SH-SY5Y (cell line): Measurements from ENCODE around the gene CREBL2.

Source experiments
- GATA2 ChIP-seq: IDR thresholded peaks from 2 replicates; pipeline ENCODE4 v1.6.1; 2011; ENCODE audit warnings: mild to moderate bottlenecking, low read depth, low read length
- GATA3 ChIP-seq: IDR thresholded peaks from 2 replicates; pipeline ENCODE4 v1.6.1; 2011; ENCODE audit warnings: low read depth, mild to moderate bottlenecking, low read length, moderate library complexity

- TF ChIP-seq GATA3, result no peak
- no peak for TF ChIP-seq GATA2
Measured at GRCh38 chr12:12562585-12563261, 49.0 kb upstream of the CREBL2 start, which contains the start of gene DUSP16.
